GM12878 (cell line): ENCODE results near the gene RHBDD1. TPM values are rescaled to one million over a fixed set of nuclear protein-coding genes. Genes with fewer than 3 reads are reported as not detected.

ENCODE experiments used
- ATAC-seq: fragments of 200-7000 bp; cut with Tn5 transposase; 3 replicates; pipeline ENCODE4 v1.9.1; 2020; ENCODE audit warnings: mild to moderate bottlenecking, moderate library complexity
- BruUV-seq: library from RNA; stranded (reverse); fragments of 400-500 nt; replicated peaks from 2 replicates; lab custom pipeline; 2021; lab: Mats Ljungman, UMichigan
- CTCF ChIA-PET: fragments of 300-600 bp; sonication (Branson Sonifier 250); formaldehyde crosslinking; extraction: SDS; loops from one replicate; lab custom pipeline; 2021; ENCODE audit warnings: inconsistent platforms; lab: Yijun Ruan, JAX
- POLR2A ChIA-PET: fragments of 350-600 bp; formaldehyde crosslinking; extraction: SDS; loops from one replicate; lab custom pipeline; 2021; ENCODE audit warnings: inconsistent platforms; lab: Charles Lee
- RAD21 ChIA-PET: fragments of 300-600 bp; sonication (Branson Sonifier 250); formaldehyde crosslinking; loops from one replicate; lab custom pipeline; 2023; ENCODE audit warnings: antibody characterized with exemption; ENCODE audit not compliant: unreplicated experiment; lab: Charles Lee
- SMC1A ChIA-PET: fragments of 300-600 bp; sonication (Branson Sonifier 250); formaldehyde crosslinking; loops from one replicate; lab custom pipeline; 2023; ENCODE audit not compliant: unreplicated experiment, uncharacterized antibody; lab: Charles Lee
- DNase-seq: peaks from one replicate; pipeline ENCODE4 v3.0.0-alpha.2; 2011; ENCODE audit warnings: low read depth, low spot score
- FAIRE-seq: peaks from 3 replicates; lab custom pipeline; 2011; peaks lifted over from hg19 to GRCh38; lab: Jason Lieb, UNC
- H2AFZ ChIP-seq: 2 replicates; pipeline ENCODE4 v1.6.0; 2011; ENCODE audit warnings: low read depth, low read length, control low read depth; ENCODE audit not compliant: control insufficient read depth
- H3K27ac ChIP-seq: 2 replicates; pipeline ENCODE4 v1.5.1; 2011; ENCODE audit warnings: control low read depth; ENCODE audit not compliant: control insufficient read depth, insufficient read depth
- H3K27me3 ChIP-seq, 2 experiments: replicated peaks in 1 of 2; 2 replicates each; pipeline versions ENCODE4 v1.6.0 to v1.6.1; 2011; ENCODE audit warnings: low read length in 1 of 2; ENCODE audit not compliant: control insufficient read depth in 2 of 2, insufficient read depth in 2 of 2
- H3K36me3 ChIP-seq, 2 experiments: 2 replicates each; pipeline ENCODE4 v1.5.1; 2011; ENCODE audit warnings: low read length in 1 of 2; ENCODE audit not compliant: control insufficient read depth in 2 of 2, insufficient read depth in 2 of 2
- H3K4me1 ChIP-seq: 2 replicates; pipeline ENCODE4 v1.6.1; 2011; ENCODE audit warnings: mild to moderate bottlenecking, low read length, moderate library complexity, mixed read lengths; ENCODE audit not compliant: control insufficient read depth, insufficient read depth
- H3K4me2 ChIP-seq: 2 replicates; pipeline ENCODE4 v1.6.0; 2011; ENCODE audit warnings: control low read depth; ENCODE audit not compliant: control insufficient read depth, insufficient read depth
- H3K4me3 ChIP-seq: fragments of 200-600 bp; sonication (generic); 2 replicates; pipeline ENCODE4 v1.5.1; 2016
- H3K79me2 ChIP-seq: 2 replicates; pipeline ENCODE4 v1.6.0; 2011; ENCODE audit warnings: low read length; ENCODE audit not compliant: control insufficient read depth, insufficient read depth
- H3K9ac ChIP-seq: 2 replicates; pipeline ENCODE4 v1.8.0; 2011; ENCODE audit warnings: low read length, control low read depth, mixed read lengths; ENCODE audit not compliant: control insufficient read depth, insufficient read depth
- H3K9me3 ChIP-seq: replicated peaks from 3 replicates; pipeline ENCODE4 v1.5.1; 2011; ENCODE audit warnings: mild to moderate bottlenecking, low read length; ENCODE audit not compliant: control insufficient read depth, insufficient read depth
- H4K20me1 ChIP-seq: 2 replicates; pipeline ENCODE4 v1.6.0; 2011; ENCODE audit not compliant: control insufficient read depth, insufficient read depth
- ATF3 ChIP-seq: IDR thresholded peaks from 2 replicates; pipeline ENCODE4 v1.6.1; 2011; ENCODE audit warnings: low read depth, mild to moderate bottlenecking, low read length, moderate library complexity, borderline replicate concordance; ENCODE audit errors: extremely low read depth
- BCL11A ChIP-seq: IDR thresholded peaks from 2 replicates; pipeline ENCODE4 v1.6.1; 2011; ENCODE audit warnings: low read depth, low read length
- JUNB ChIP-seq: IDR thresholded peaks from 2 replicates; pipeline ENCODE4 v1.6.1; 2016; ENCODE audit warnings: antibody characterized with exemption, mild to moderate bottlenecking
- JUND ChIP-seq: IDR thresholded peaks from 2 replicates; pipeline ENCODE4 v1.6.1; 2012; ENCODE audit warnings: low read depth, mild to moderate bottlenecking, low read length, improper control_type of control experiment, moderate library complexity
- KAT2A ChIP-seq: conservative IDR thresholded peaks from 2 replicates; pipeline ENCODE4 v1.6.1; 2011; ENCODE audit warnings: low read depth, low read length; ENCODE audit not compliant: control insufficient read depth
- KDM1A ChIP-seq: fragments of 200-600 bp; sonication (generic); IDR thresholded peaks from 2 replicates; pipeline ENCODE4 v1.6.1; 2016; ENCODE audit warnings: borderline replicate concordance
- LARP7 ChIP-seq: fragments of 450-650 bp; IDR thresholded peaks from 2 replicates; pipeline ENCODE4 v1.6.1; 2017; ENCODE audit warnings: mild to moderate bottlenecking
- MYC ChIP-seq: IDR thresholded peaks from 2 replicates; pipeline ENCODE4 v1.6.1; 2011; ENCODE audit warnings: mild to moderate bottlenecking, low read length, moderate library complexity, inconsistent platforms; ENCODE audit not compliant: insufficient read depth, insufficient replicate concordance, insufficient read length, severe bottlenecking
- NBN ChIP-seq: fragments of 450-650 bp; IDR thresholded peaks from 2 replicates; pipeline ENCODE4 v1.6.1; 2016
- RELA ChIP-seq: fragments of 450-650 bp; IDR thresholded peaks from 2 replicates; pipeline ENCODE4 v1.8.0; 2014; ENCODE audit warnings: borderline replicate concordance; ENCODE audit not compliant: partially characterized antibody
- RUNX3 ChIP-seq: IDR thresholded peaks from 2 replicates; pipeline ENCODE4 v1.6.1; 2012; ENCODE audit warnings: low read length, inconsistent platforms
- SIN3A ChIP-seq: IDR thresholded peaks from 2 replicates; pipeline ENCODE4 v1.6.1; 2012; ENCODE audit warnings: low read depth, low read length, improper control_type of control experiment
- SPI1 ChIP-seq: IDR thresholded peaks from 2 replicates; pipeline ENCODE4 v1.6.1; 2011; ENCODE audit warnings: low read depth, mild to moderate bottlenecking, low read length, moderate library complexity, borderline replicate concordance; ENCODE audit not compliant: insufficient read depth
- SREBF1 ChIP-seq: IDR thresholded peaks from 2 replicates; pipeline ENCODE4 v1.6.1; 2012; ENCODE audit warnings: mild to moderate bottlenecking, low read length
- WGBS: methylation state at CpG from one replicate; pipeline ENCODE4 v1.1.6; 2016; ENCODE audit warnings: low lambda C conversion rate; ENCODE audit not compliant: insufficient replicate concordance, insufficient coverage; ENCODE audit errors: missing lambda C conversion rate; 5-methylcytosine and 5-hydroxymethylcytosine counted together
- in situ Hi-C: fragments of 300-500 bp; cut with MboI; formaldehyde crosslinking; loops from 9 replicates; pipeline ENCODE4 v1.14.3; 2018; ENCODE audit warnings: mixed read lengths
- intact Hi-C: fragments of 100-400 bp; cut with micrococcal nuclease; formaldehyde crosslinking; loops from one replicate; pipeline ENCODE4 v1.14.2; 2022; ENCODE audit not compliant: unreplicated experiment
- polyA plus RNA-seq, 11 experiments: library from polyadenylated mRNA; depleted of rRNA in 4 of 11; unstranded in 6 of 11; stranded (reverse) in 5 of 11; fragments of >200 nt; fragmentation: Nextera tagmentation in 4 of 11; fragmentation: Illumina TruSeq in 1 of 11; extraction: Ambion mirVana in 4 of 11; extraction: Trizol in 1 of 11; gene quantifications; 1 replicate in 1 of 11; 2 replicates in 10 of 11; pipeline versions ENCODE4 v1.2.1 to v1.2.3, GENCODE V29; 2011 to 2016; ENCODE audit warnings: inconsistent platforms in 2 of 11, missing spikeins in 2 of 11, low read depth in 1 of 11
- total RNA-seq, 4 experiments: library from RNA; depleted of rRNA in 3 of 4; stranded (reverse); fragments of >200 nt in 3 of 4; fragmentation: Illumina TruSeq in 1 of 4; extraction: Trizol in 1 of 4; gene quantifications; 2 replicates each; pipeline versions ENCODE4 v1.2.1 to v1.2.3, GENCODE V29; 2013 to 2021
- TF ChIP-seq, protein P1 (sequence below): fragments of 450-650 bp; IDR thresholded peaks from 2 replicates; pipeline ENCODE4 v1.6.1; 2016; ENCODE audit warnings: mild to moderate bottlenecking

Gene RHBDD1
- total and polyA plus RNA-seq, 10 of the 15 experiments (the other 5 are each of a cell fraction or from before 2014, with no cell fraction given) = 7.1 to 36.4 (median 14.7) TPM

GRCh38 chr2:226829721-226830631 lies 5.9 kb upstream of the RHBDD1 start:
- peak; percentile 38 for FAIRE-seq
- RAD21 ChIA-PET = interaction anchor here (1.4 kb wide), 1 partner anchor 155 kb away, joined by 3 read pairs; no protein-coding TSS in a partner anchor
- intact Hi-C loops = loop anchor here (10.0 kb wide), 1 partner anchor 1885 kb away; no protein-coding TSS in a partner anchor

DNA sequence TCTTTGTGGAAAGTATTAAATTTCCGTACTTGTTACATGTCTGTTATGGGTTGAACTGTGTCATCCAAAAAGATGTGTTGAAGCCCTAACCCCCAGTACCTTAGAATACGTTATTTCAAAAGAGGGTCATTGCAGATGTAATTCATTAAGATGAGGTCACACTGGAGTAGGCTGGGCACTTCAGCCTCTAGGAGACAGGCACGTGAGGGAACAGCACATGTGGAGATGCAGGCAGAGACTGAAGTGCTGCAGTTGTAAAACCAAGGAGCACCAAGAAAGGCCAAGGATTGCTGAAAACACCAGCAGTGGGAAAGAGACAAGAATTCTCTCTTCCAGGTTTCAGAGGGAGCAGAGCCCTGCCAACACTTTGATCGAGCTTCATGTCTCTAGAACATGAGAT lies 4.6 kb upstream of the RHBDD1 start:
- intact Hi-C loops (loop anchor here (10.0 kb wide), 1 partner anchor 1886 kb away; no protein-coding TSS in a partner anchor), in situ Hi-C loops (loop anchor here (25.0 kb wide), 1 partner anchor 956 kb away; no protein-coding TSS in a partner anchor)
- no peak for ATAC-seq
- RAD21 ChIA-PET = no interaction called here
- no peak overlapping the region for H3K4me3 ChIP-seq
- WGBS = 96% methylated on average over 4 of the region's 4 CpGs
- no peaks in the 10 kb centered on the region; a peak in 1 of 4 replicates for H3K36me3 ChIP-seq
- H3K4me2 ChIP-seq = no peak overlapping the region
- POLR2A ChIA-PET = no interaction called here
- no peak overlapping the region for H2AFZ ChIP-seq
- SMC1A ChIA-PET = no interaction called here
- no peaks in the 10 kb centered on the region for H3K27me3 ChIP-seq
- CTCF ChIA-PET = interaction anchor here (1.7 kb wide), 1 partner anchor 29 kb away, joined by 5 read pairs; no protein-coding TSS in a partner anchor
- BruUV-seq = no TSS peak
- H3K4me1 ChIP-seq = no peaks in the 10 kb centered on the region
- H4K20me1 ChIP-seq = no peaks in the 10 kb centered on the region
- H3K27ac ChIP-seq = no peak overlapping the region
- no peak for FAIRE-seq
- no peak for DNase-seq
- no peaks in the 10 kb centered on the region for H3K9me3 ChIP-seq
- H3K9ac ChIP-seq = no peak overlapping the region
- peaks cover 29% of the 10 kb centered on the region for H3K79me2 ChIP-seq
- TF ChIP-seq SIN3A = no peak
- TF ChIP-seq SREBF1 = no peak
- no peak for TF ChIP-seq RELA
- TF ChIP-seq LARP7 = no peak
- TF ChIP-seq KDM1A = no peak
- no peak for TF ChIP-seq BCL11A
- no peak for TF ChIP-seq KAT2A
- TF ChIP-seq ATF3 = no peak
- no peak for TF ChIP-seq NBN
- TF ChIP-seq, protein P1, sequence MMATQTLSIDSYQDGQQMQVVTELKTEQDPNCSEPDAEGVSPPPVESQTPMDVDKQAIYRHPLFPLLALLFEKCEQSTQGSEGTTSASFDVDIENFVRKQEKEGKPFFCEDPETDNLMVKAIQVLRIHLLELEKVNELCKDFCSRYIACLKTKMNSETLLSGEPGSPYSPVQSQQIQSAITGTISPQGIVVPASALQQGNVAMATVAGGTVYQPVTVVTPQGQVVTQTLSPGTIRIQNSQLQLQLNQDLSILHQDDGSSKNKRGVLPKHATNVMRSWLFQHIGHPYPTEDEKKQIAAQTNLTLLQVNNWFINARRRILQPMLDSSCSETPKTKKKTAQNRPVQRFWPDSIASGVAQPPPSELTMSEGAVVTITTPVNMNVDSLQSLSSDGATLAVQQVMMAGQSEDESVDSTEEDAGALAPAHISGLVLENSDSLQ = no peak
- no peak for TF ChIP-seq JUND
- no peak for TF ChIP-seq SPI1

More at GRCh38 chr2:226829721-226830631, 5.9 kb upstream of the RHBDD1 start:
- TF ChIP-seq JUNB (0 out of 2 replicates have a peak, but pooled peaks have one; percentile 24), MYC (no peak), RUNX3 (peak; percentile 16; the same call in 1 of the 2 replicates)
- Histone ChIP-seq H3K9ac (no peak overlapping the region), H3K4me2 (no peak overlapping the region), H3K27me3 (no peaks in the 10 kb centered on the region), H3K9me3 (no peaks in the 10 kb centered on the region), H3K27ac (no peak overlapping the region), H3K4me3 (no peak overlapping the region), H4K20me1 (no peaks in the 10 kb centered on the region), H3K79me2 (peaks cover 21% of the 10 kb centered on the region), H3K4me1 (no peaks in the 10 kb centered on the region), H3K36me3 (no peaks in the 10 kb centered on the region; a peak in 1 of 4 replicates), H2AFZ (no peak overlapping the region)
- no TSS peak for BruUV-seq
- CTCF ChIA-PET = interaction anchor here (0.9 to 1.7 kb wide), 2 partner anchors 27 to 54 kb away, joined by 3 to 5 read pairs; no protein-coding TSS in a partner anchor
- SMC1A ChIA-PET = interaction anchor here (1.3 kb wide), 1 partner anchor 9 kb away, joined by 3 read pairs; no protein-coding TSS in a partner anchor
- in situ Hi-C loops = loop anchor here (25.0 kb wide), 1 partner anchor 957 kb away; no protein-coding TSS in a partner anchor
- POLR2A ChIA-PET = interaction anchor here (1.2 kb wide), 1 partner anchor 10 kb away, joined by 3 read pairs; no protein-coding TSS in a partner anchor
- WGBS = 58% methylated on average over 8 of the region's 8 CpGs
- DNase-seq (no peak), ATAC-seq (peak; percentile 22; the same call in 1 of the 3 replicates)
